Right atrium auricular region (tissue), 2 donors: ENCODE data around the gene HBS1L. TPM values are rescaled to one million over a fixed set of nuclear protein-coding genes. Genes with fewer than 3 reads are reported as not detected.

Experiments
- DNase-seq: peaks from one replicate; pipeline ENCODE4 v3.0.0-alpha.2; 2019; ENCODE audit warnings: low spot score
- H3K27ac ChIP-seq, 2 donors: fragments of 200-600 bp; sonication (generic); 1 replicate in 1 of 2; 2 replicates in 1 of 2; pipeline ENCODE4 v1.5.1; 2016 to 2019
- H3K27me3 ChIP-seq, 2 donors: fragments of 200-600 bp; sonication (generic); one replicate each; pipeline versions ENCODE4 v1.5.1 to v1.6.0; 2017 to 2019
- H3K36me3 ChIP-seq: fragments of 200-600 bp; sonication (generic); one replicate; pipeline ENCODE4 v1.5.1; 2016
- H3K4me1 ChIP-seq, 2 donors: fragments of 200-600 bp; sonication (generic); one replicate each; pipeline versions ENCODE4 v1.5.1 to v1.6.0; 2017 to 2019
- H3K4me3 ChIP-seq, 2 donors: fragments of 200-600 bp; sonication (generic); 1 replicate in 1 of 2; 2 replicates in 1 of 2; pipeline ENCODE4 v1.5.1; 2017 to 2019; ENCODE audit warnings: mild to moderate bottlenecking in 1 of 2, moderate library complexity in 1 of 2
- H3K9me3 ChIP-seq, 2 donors: fragments of 200-600 bp; sonication (generic); one replicate each; pipeline ENCODE4 v1.5.1; 2019
- total RNA-seq, 2 donors: library from RNA; depleted of rRNA; stranded (reverse); fragments of >200 nt; gene quantifications; one replicate each; pipeline ENCODE4 v1.1.0, GENCODE V29; 2016
- TF ChIP-seq, protein P1 (sequence below), 2 donors: fragments of 200-600 bp; sonication (generic); IDR thresholded peaks; one replicate each; pipeline ENCODE4 v1.5.1; 2019; ENCODE audit warnings: antibody characterized with exemption in 2 of 2

The HBS1L gene
- total RNA-seq, 2 donors from 2014 or later, result 42.9 to 60.4 TPM

DNA sequence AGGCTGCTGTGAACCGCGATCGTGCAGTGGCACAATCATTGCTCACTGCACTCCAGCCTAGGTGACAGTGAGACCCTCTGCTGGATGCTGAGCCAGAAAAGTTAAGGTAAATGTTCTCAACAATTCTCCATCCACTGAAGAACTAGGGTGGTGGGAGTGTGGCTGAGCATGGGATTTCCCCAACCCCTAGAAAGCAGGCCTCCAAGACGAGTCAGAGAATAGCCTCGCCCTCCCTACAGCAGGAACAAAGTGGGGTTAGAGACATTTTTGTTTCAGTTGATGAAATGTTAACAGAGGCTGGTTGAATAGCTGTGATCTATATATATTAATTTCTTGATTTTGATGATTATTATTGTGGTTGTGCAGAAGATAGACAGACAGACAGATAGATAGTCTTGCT, 98.6 kb downstream of the HBS1L start:
- Histone ChIP-seq H3K4me3 (no peak overlapping the region), H3K4me1 (no peaks in the 10 kb centered on the region), H3K27ac (no peak overlapping the region), H3K36me3 (no peaks in the 10 kb centered on the region), H3K27me3 (no peaks in the 10 kb centered on the region), H3K9me3 (peaks cover 0 to 13% of the 10 kb centered on the region in 2 donors)
- TF ChIP-seq, protein P1, sequence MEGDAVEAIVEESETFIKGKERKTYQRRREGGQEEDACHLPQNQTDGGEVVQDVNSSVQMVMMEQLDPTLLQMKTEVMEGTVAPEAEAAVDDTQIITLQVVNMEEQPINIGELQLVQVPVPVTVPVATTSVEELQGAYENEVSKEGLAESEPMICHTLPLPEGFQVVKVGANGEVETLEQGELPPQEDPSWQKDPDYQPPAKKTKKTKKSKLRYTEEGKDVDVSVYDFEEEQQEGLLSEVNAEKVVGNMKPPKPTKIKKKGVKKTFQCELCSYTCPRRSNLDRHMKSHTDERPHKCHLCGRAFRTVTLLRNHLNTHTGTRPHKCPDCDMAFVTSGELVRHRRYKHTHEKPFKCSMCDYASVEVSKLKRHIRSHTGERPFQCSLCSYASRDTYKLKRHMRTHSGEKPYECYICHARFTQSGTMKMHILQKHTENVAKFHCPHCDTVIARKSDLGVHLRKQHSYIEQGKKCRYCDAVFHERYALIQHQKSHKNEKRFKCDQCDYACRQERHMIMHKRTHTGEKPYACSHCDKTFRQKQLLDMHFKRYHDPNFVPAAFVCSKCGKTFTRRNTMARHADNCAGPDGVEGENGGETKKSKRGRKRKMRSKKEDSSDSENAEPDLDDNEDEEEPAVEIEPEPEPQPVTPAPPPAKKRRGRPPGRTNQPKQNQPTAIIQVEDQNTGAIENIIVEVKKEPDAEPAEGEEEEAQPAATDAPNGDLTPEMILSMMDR (IDR thresholded peaks at IDR 0.05), result no peak
- DNase-seq, result no peak

DNA sequence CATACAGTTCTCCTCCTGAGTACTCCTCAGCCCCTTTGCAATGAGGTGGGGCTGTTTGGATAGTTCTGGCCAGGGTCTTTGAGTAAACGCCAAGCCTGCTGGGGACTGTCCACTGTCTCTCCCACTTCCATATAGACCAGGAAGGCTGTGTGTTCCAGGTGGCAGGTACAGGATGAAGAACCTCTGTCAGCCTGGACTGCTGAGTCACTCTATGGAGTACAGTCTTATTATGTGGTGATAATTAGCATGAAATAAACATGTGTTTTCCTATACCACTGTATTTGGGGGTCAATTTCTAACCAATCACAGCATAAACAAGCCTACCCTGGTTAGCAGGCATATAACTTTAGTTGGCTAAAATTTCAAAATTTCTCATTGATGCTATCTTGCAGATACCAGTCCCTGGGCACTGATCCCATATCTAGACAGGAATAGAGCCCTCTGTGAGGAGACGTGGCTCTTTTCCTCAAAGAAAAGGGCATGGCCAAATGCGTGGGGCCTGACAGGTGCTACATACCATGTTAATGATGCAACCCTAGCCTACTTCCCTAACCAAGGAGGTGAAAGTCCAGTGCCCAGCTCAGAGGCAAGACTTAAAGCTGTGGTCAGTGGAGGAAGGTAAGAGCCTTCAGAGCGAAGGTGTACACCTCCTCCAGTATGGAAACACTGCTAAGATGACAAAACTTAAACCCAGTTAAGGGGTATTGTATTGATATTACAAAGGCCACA, 100.2 kb downstream of the HBS1L start:
- Histone ChIP-seq H3K36me3 (no peaks in the 10 kb centered on the region), H3K27ac (no peak overlapping the region), H3K4me3 (no peak overlapping the region), H3K27me3 (no peaks in the 10 kb centered on the region), H3K4me1 (no peaks in the 10 kb centered on the region), H3K9me3 (peaks cover 0 to 4% of the 10 kb centered on the region in 2 donors)
- TF ChIP-seq, protein P1 (IDR thresholded peaks at IDR 0.05), result no peak
- DNase-seq, result no peak

DNA sequence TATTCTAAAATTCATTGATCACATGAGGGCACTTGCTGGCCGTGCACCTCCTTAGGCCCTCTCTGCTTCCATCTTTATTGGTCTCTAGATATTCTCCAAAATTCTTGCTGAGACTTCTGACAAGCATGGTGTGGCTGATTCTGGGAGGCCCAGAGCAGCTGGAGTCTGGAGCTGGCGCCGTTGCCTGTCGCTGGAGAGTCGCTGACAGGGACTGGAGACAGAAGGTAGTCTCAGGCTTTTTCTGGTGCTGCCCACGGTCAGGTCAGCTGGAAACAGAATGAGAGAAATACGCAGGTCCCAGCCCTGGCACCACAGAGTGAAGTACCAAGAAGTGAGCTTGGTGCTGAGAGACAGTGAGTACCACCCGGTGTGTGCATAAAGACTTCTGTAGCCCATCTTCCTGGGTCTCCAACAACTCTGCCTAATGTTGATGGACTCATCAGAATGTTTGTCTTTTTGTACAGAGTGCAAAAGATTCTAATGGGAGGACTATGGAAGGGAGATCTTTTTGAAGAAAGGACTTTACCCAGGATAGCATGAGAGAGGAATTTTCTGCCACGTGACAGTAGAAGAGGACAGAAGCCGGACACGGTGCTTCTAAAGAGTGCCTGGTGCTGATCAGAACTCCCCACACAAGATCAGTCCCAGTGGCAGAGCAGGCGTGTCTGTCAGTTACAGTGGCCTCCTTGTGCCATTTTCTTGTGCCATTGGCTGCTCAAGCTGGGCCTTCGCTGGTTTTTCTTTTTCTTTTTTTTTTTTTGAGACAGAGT, 102.9 kb downstream of the HBS1L start:
- no peak for DNase-seq
- no peaks in the 10 kb centered on the region for H3K9me3 ChIP-seq
- H3K27ac ChIP-seq, result no peak overlapping the region
- H3K27me3 ChIP-seq, result no peaks in the 10 kb centered on the region
- no peak overlapping the region for H3K4me3 ChIP-seq
- TF ChIP-seq, protein P1 (IDR thresholded peaks at IDR 0.05), result no peak
- no peaks in the 10 kb centered on the region for H3K4me1 ChIP-seq
- H3K36me3 ChIP-seq, result no peaks in the 10 kb centered on the region

- no peak for DNase-seq
- TF ChIP-seq, protein P1 (IDR thresholded peaks at IDR 0.05), result no peak
- Histone ChIP-seq H3K9me3 (no peaks in the 10 kb centered on the region), H3K27me3 (no peaks in the 10 kb centered on the region), H3K27ac (no peak overlapping the region), H3K4me1 (no peaks in the 10 kb centered on the region), H3K4me3 (no peak overlapping the region), H3K36me3 (no peaks in the 10 kb centered on the region)
Observed at GRCh38 chr6:134950482-134950881, 104.1 kb downstream of the HBS1L start.

GRCh38 chr6:134949927-134950326, 104.7 kb downstream of the HBS1L start, which contains the start of gene ALDH8A1:
ALDH8A1 (minus strand) TSS chr6:134950101; CDS start chr6:134950053, 48 bp downstream.
- Histone ChIP-seq H3K4me3 (no peak within 1 kb of the TSS), H3K27me3 (no peaks in the 10 kb centered on the region), H3K4me1 (no peaks in the 10 kb centered on the region), H3K9me3 (no peaks in the 10 kb centered on the region), H3K36me3 (no peaks in the 10 kb centered on the region), H3K27ac (no peak within 1 kb of the TSS)
- TF ChIP-seq, protein P1 (IDR thresholded peaks at IDR 0.05), result no peak
- DNase-seq, result no peak
